ENCODE measurements around the gene KRT1.

DNA sequence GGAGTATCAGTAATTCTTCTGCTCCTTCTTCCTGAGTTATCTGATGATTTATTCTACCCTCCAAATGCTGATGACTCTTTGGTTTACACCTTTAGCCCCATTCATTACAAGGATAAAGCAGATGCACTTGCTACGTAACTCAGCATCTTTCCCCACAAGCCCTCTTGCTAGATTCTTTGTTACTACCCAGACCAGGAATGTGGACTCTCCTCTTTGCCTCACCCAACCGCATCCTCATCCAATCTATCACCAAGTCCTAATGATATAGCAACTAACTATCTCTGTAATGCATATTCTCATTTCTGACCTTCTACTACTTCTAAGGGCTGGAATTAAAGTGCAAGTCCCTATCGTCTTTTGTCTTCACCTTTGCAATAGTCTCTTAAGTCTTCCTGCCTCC, 9.2 kb downstream of the KRT1 start:
- TF ChIP-seq ZNF585B (tag by site-specific recombination; IDR thresholded peaks at IDR 0.05) = no peak
- TF ChIP-seq, protein P1, sequence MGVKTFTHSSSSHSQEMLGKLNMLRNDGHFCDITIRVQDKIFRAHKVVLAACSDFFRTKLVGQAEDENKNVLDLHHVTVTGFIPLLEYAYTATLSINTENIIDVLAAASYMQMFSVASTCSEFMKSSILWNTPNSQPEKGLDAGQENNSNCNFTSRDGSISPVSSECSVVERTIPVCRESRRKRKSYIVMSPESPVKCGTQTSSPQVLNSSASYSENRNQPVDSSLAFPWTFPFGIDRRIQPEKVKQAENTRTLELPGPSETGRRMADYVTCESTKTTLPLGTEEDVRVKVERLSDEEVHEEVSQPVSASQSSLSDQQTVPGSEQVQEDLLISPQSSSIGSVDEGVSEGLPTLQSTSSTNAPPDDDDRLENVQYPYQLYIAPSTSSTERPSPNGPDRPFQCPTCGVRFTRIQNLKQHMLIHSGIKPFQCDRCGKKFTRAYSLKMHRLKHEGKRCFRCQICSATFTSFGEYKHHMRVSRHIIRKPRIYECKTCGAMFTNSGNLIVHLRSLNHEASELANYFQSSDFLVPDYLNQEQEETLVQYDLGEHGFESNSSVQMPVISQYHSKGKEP (tag by site-specific recombination; IDR thresholded peaks at IDR 0.05) = no peak
- TF ChIP-seq, protein P2, sequence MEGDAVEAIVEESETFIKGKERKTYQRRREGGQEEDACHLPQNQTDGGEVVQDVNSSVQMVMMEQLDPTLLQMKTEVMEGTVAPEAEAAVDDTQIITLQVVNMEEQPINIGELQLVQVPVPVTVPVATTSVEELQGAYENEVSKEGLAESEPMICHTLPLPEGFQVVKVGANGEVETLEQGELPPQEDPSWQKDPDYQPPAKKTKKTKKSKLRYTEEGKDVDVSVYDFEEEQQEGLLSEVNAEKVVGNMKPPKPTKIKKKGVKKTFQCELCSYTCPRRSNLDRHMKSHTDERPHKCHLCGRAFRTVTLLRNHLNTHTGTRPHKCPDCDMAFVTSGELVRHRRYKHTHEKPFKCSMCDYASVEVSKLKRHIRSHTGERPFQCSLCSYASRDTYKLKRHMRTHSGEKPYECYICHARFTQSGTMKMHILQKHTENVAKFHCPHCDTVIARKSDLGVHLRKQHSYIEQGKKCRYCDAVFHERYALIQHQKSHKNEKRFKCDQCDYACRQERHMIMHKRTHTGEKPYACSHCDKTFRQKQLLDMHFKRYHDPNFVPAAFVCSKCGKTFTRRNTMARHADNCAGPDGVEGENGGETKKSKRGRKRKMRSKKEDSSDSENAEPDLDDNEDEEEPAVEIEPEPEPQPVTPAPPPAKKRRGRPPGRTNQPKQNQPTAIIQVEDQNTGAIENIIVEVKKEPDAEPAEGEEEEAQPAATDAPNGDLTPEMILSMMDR (tag by site-specific recombination; IDR thresholded peaks at IDR 0.05) = no peak
- no peak for TF ChIP-seq ZNF146 (tag by site-specific recombination; IDR thresholded peaks at IDR 0.05)
- no peak for TF ChIP-seq ZNF664 (tag by site-specific recombination; IDR thresholded peaks at IDR 0.05)
- TF ChIP-seq ZNF114 (tag by site-specific recombination; IDR thresholded peaks at IDR 0.05) = no peak
- no peak for TF ChIP-seq ZNF571 (tag by site-specific recombination; IDR thresholded peaks at IDR 0.05)
- TF ChIP-seq BCL11A (tag by site-specific recombination; IDR thresholded peaks at IDR 0.05; ENCODE audit: low read depth) = no peak
- no peak for TF ChIP-seq ZNF280D (tag by site-specific recombination; IDR thresholded peaks at IDR 0.05)
